IMR-90 (cell line): ENCODE results near the gene FMR1. TPM values are rescaled to one million over a fixed set of nuclear protein-coding genes. Genes with fewer than 3 reads are reported as not detected.

Experiments
- ATAC-seq: fragments of 200-7000 bp; cut with Tn5 transposase; 2 replicates; pipeline ENCODE4 v1.9.1; 2020; ENCODE audit warnings: low read depth, mild to moderate bottlenecking, moderate library complexity
- BruUV-seq: library from RNA; stranded (reverse); fragments of 400-500 nt; replicated peaks from 2 replicates; lab custom pipeline; 2021; lab: Mats Ljungman, UMichigan
- CTCF ChIA-PET: fragments of 300-600 bp; formaldehyde crosslinking; extraction: SDS; loops from one replicate; lab custom pipeline; 2021; ENCODE audit warnings: antibody characterized with exemption; lab: Yijun Ruan, JAX
- POLR2A ChIA-PET: fragments of 300-600 bp; sonication (Branson Sonifier 250); formaldehyde crosslinking; loops from one replicate; lab custom pipeline; 2022; ENCODE audit warnings: antibody characterized with exemption; ENCODE audit not compliant: unreplicated experiment; lab: Charles Lee
- DNase-seq: peaks from one replicate; pipeline ENCODE4 v3.0.0; 2013
- H2AFZ ChIP-seq: replicated peaks from 2 replicates; pipeline ENCODE3; 2013; ENCODE audit warnings: low read length, mild to moderate bottlenecking; ENCODE audit not compliant: poor library complexity
- H2AK5ac ChIP-seq: 2 replicates; pipeline ENCODE4 v1.6.1; 2013; ENCODE audit warnings: low read depth, low read length, inconsistent platforms
- H2AK9ac ChIP-seq: replicated peaks from 2 replicates; pipeline ENCODE3; 2013; ENCODE audit warnings: mild to moderate bottlenecking, low read depth, low read length, moderate library complexity; ENCODE audit not compliant: poor library complexity
- H2BK120ac ChIP-seq: 2 replicates; pipeline ENCODE4 v1.6.1; 2013; ENCODE audit warnings: low read depth, low read length, inconsistent platforms
- H2BK15ac ChIP-seq: 3 replicates; pipeline ENCODE4 v1.6.1; 2013; ENCODE audit warnings: low read depth, low read length, inconsistent platforms
- H2BK20ac ChIP-seq: 2 replicates; pipeline ENCODE4 v1.6.1; 2013; ENCODE audit warnings: low read depth, mild to moderate bottlenecking, inconsistent platforms, low read length, moderate library complexity
- H2BK5ac ChIP-seq: 2 replicates; pipeline ENCODE4 v1.6.1; 2013; ENCODE audit warnings: mild to moderate bottlenecking, low read depth, low read length, inconsistent platforms; ENCODE audit not compliant: poor library complexity, severe bottlenecking
- H3K14ac ChIP-seq: replicated peaks from 2 replicates; pipeline ENCODE4 v1.6.1; 2013; ENCODE audit warnings: low read depth, low read length, inconsistent platforms
- H3K18ac ChIP-seq: 2 replicates; pipeline ENCODE4 v1.6.1; 2013; ENCODE audit warnings: low read depth, low read length, control low read depth
- H3K23ac ChIP-seq: 2 replicates; pipeline ENCODE4 v1.6.1; 2013; ENCODE audit warnings: low read depth, low read length, inconsistent platforms
- H3K27ac ChIP-seq: 2 replicates; pipeline ENCODE4 v1.5.1; 2013; ENCODE audit warnings: mild to moderate bottlenecking, control low read depth, low read length; ENCODE audit not compliant: insufficient read depth
- H3K27me3 ChIP-seq: 2 replicates; pipeline ENCODE4 v1.6.1; 2013; ENCODE audit warnings: low read length; ENCODE audit not compliant: control insufficient read depth, insufficient read depth
- H3K36me3 ChIP-seq: 2 replicates; pipeline ENCODE4 v1.6.1; 2013; ENCODE audit warnings: low read length, mixed read lengths; ENCODE audit not compliant: control insufficient read depth, insufficient read depth
- H3K4ac ChIP-seq: 2 replicates; pipeline ENCODE4 v1.6.1; 2013; ENCODE audit warnings: low read depth, low read length, inconsistent platforms
- H3K4me1 ChIP-seq: 2 replicates; pipeline ENCODE4 v1.6.1; 2013; ENCODE audit warnings: low read length, mixed read lengths; ENCODE audit not compliant: control insufficient read depth, insufficient read depth
- H3K4me2 ChIP-seq: 2 replicates; pipeline ENCODE4 v1.6.1; 2013; ENCODE audit warnings: low read depth, mild to moderate bottlenecking, control low read depth, low read length, moderate library complexity
- H3K4me3 ChIP-seq: 2 replicates; pipeline ENCODE4 v1.5.1; 2013; ENCODE audit warnings: low read depth, mild to moderate bottlenecking, control low read depth, low read length, moderate library complexity; ENCODE audit not compliant: insufficient read depth
- H3K56ac ChIP-seq: 2 replicates; pipeline ENCODE4 v1.6.1; 2013; ENCODE audit warnings: low read length, inconsistent platforms; ENCODE audit not compliant: insufficient read depth; ENCODE audit errors: extremely low read depth
- H3K79me1 ChIP-seq, 2 experiments: 2 replicates each; pipeline ENCODE4 v1.6.1; 2013; ENCODE audit warnings: low read length in 2 of 2, inconsistent platforms in 1 of 2, low read depth in 1 of 2
- H3K9ac ChIP-seq: 2 replicates; pipeline ENCODE4 v1.6.1; 2013; ENCODE audit warnings: low read depth, low read length, control low read depth
- H3K9me1 ChIP-seq: 2 replicates; pipeline ENCODE4 v1.6.1; 2013; ENCODE audit warnings: low read length, inconsistent platforms; ENCODE audit not compliant: insufficient read depth
- H3K9me3 ChIP-seq: 2 replicates; pipeline ENCODE4 v1.6.1; 2013; ENCODE audit warnings: low read length; ENCODE audit not compliant: control insufficient read depth, insufficient read depth
- H4K20me1 ChIP-seq: 2 replicates; pipeline ENCODE4 v1.6.1; 2013; ENCODE audit warnings: low read length, inconsistent platforms; ENCODE audit not compliant: insufficient read depth
- H4K5ac ChIP-seq: 2 replicates; pipeline ENCODE4 v1.6.1; 2013; ENCODE audit warnings: mild to moderate bottlenecking, low read depth, low read length, control low read depth
- H4K8ac ChIP-seq, 2 experiments: 2 replicates each; pipeline ENCODE4 v1.6.1; 2013; ENCODE audit warnings: low read depth in 2 of 2, low read length in 2 of 2, control low read depth in 1 of 2, inconsistent platforms in 1 of 2
- H4K91ac ChIP-seq: 2 replicates; pipeline ENCODE4 v1.6.1; 2013; ENCODE audit warnings: low read depth, low read length, inconsistent platforms; ENCODE audit not compliant: insufficient read depth
- BHLHE40 ChIP-seq: fragments of 150-350 bp; IDR thresholded peaks from 2 replicates; pipeline ENCODE4 v1.6.1; 2016; ENCODE audit warnings: mild to moderate bottlenecking, low read depth, low read length
- CEBPB ChIP-seq: IDR thresholded peaks from 2 replicates; pipeline ENCODE4 v1.6.1; 2012; ENCODE audit warnings: low read depth, low read length, improper control_type of control experiment
- CHD1 ChIP-seq: IDR thresholded peaks from 2 replicates; pipeline ENCODE4 v1.6.1; 2012; ENCODE audit warnings: low read depth, low read length, improper control_type of control experiment
- FOS ChIP-seq: fragments of 150-350 bp; IDR thresholded peaks from 2 replicates; pipeline ENCODE4 v1.6.1; 2016; ENCODE audit warnings: low read depth, low read length
- MAFK ChIP-seq: IDR thresholded peaks from 2 replicates; pipeline ENCODE4 v1.6.1; 2012; ENCODE audit warnings: low read depth, low read length, improper control_type of control experiment
- NFE2L2 ChIP-seq: fragments of 150-350 bp; IDR thresholded peaks from 2 replicates; pipeline ENCODE4 v1.6.1; 2016; ENCODE audit warnings: low read depth, mild to moderate bottlenecking, low read length
- WGBS, 2 experiments: methylation state at CpG; one replicate each; pipeline versions ENCODE4 v1.1.5 to v1.1.7; 2013; ENCODE audit warnings: missing lambda C conversion rate in 2 of 2; ENCODE audit not compliant: insufficient read length in 1 of 2; ENCODE audit errors: extremely low coverage in 2 of 2; 5-methylcytosine and 5-hydroxymethylcytosine counted together
- dilution Hi-C: fragments of 300-500 bp; cut with HindIII; formaldehyde crosslinking; loops from one replicate; pipeline ENCODE4 v1.14.3; 2018; ENCODE audit warnings: low sequenced_read_pairs; ENCODE audit not compliant: unreplicated experiment
- in situ Hi-C: fragments of 300-500 bp; cut with MboI; formaldehyde crosslinking; loops from 3 replicates; pipeline ENCODE4 v1.14.3; 2019; ENCODE audit warnings: low sequenced_read_pairs, inconsistent platforms, mixed read lengths
- intact Hi-C: fragments of 100-400 bp; cut with micrococcal nuclease; formaldehyde crosslinking; loops from 2 replicates; pipeline ENCODE4 v1.10.0; 2022
- polyA plus RNA-seq, 3 experiments: library from polyadenylated mRNA; depleted of rRNA; stranded (reverse); fragments of >200 nt; gene quantifications; 2 replicates each; pipeline ENCODE4 v1.2.3, GENCODE V29; 2012; ENCODE audit warnings: low replicate concordance in 1 of 3
- total RNA-seq: library from RNA; depleted of rRNA; stranded (reverse); fragments of >200 nt; gene quantifications from 2 replicates; pipeline ENCODE4 v1.2.3, GENCODE V29; 2012
- TF ChIP-seq, protein P1 (sequence below): fragments of 150-350 bp; IDR thresholded peaks from 2 replicates; pipeline ENCODE4 v1.6.1; 2017; ENCODE audit warnings: mild to moderate bottlenecking, antibody characterized with exemption, low read length, low read depth

FMR1 gene
- total and polyA plus RNA-seq, 2 of the 4 experiments (the other 2 are of a cell fraction), result 12.2 to 17.6 TPM

GRCh38 chrX:147901461-147902126 is 10.1 kb upstream of the FMR1 start:
- H3K9me3 ChIP-seq, result 0 out of 2 replicates have a peak, but pooled peaks cover 2% of the 10 kb centered on the region
- no peaks in the 10 kb centered on the region for H3K79me1 ChIP-seq
- no peak overlapping the region for H4K5ac ChIP-seq
- no peaks in the 10 kb centered on the region for H4K20me1 ChIP-seq
- no peak overlapping the region for H3K18ac ChIP-seq
- WGBS, 2 experiments, result no CpG with 5 or more reads among the region's 6 CpGs
- no peaks in the 10 kb centered on the region for H3K4me1 ChIP-seq
- no peak overlapping the region for H2AK5ac ChIP-seq
- TF ChIP-seq CHD1 (no peak), NFE2L2 (no peak), FOS (no peak), BHLHE40 (no peak), MAFK (no peak), CEBPB (no peak)
- TF ChIP-seq, protein P1, sequence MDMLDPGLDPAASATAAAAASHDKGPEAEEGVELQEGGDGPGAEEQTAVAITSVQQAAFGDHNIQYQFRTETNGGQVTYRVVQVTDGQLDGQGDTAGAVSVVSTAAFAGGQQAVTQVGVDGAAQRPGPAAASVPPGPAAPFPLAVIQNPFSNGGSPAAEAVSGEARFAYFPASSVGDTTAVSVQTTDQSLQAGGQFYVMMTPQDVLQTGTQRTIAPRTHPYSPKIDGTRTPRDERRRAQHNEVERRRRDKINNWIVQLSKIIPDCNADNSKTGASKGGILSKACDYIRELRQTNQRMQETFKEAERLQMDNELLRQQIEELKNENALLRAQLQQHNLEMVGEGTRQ, result no peak
- dilution Hi-C loops (no loop called here), intact Hi-C loops (no loop called here), in situ Hi-C loops (no loop called here)
- H4K8ac ChIP-seq, result no peak overlapping the region
- no peak overlapping the region for H2AFZ ChIP-seq
- BruUV-seq, result no TSS peak
- CTCF ChIA-PET, result no interaction called here
- no peak overlapping the region for H2AK9ac ChIP-seq
- H3K23ac ChIP-seq, result no peak overlapping the region
- H2BK120ac ChIP-seq, result no peak overlapping the region
- no peak overlapping the region for H3K27ac ChIP-seq
- H3K27me3 ChIP-seq, result no peaks in the 10 kb centered on the region
- H2BK15ac ChIP-seq, result no peak overlapping the region
- no peak overlapping the region for H3K14ac ChIP-seq
- no peak overlapping the region for H2BK20ac ChIP-seq
- no peak for ATAC-seq
- no peak overlapping the region for H3K4me2 ChIP-seq
- POLR2A ChIA-PET, result no interaction called here
- H3K36me3 ChIP-seq, result no peaks in the 10 kb centered on the region
- DNase-seq, result no peak
- no peak overlapping the region for H3K4me3 ChIP-seq
- H4K91ac ChIP-seq, result no peak overlapping the region
- no peak overlapping the region for H2BK5ac ChIP-seq
- no peak overlapping the region for H3K4ac ChIP-seq
- no peak overlapping the region for H3K56ac ChIP-seq
- no peaks in the 10 kb centered on the region for H3K9me1 ChIP-seq
- no peak overlapping the region for H3K9ac ChIP-seq
